NCI-H524 (cell line): Measurements from ENCODE around the gene ANKFN1.

ENCODE experiments used
- DNase-seq, 2 experiments: peaks; one replicate each; lab custom pipeline; 2025; lab: John Stamatoyannopoulos, UW

Gene ANKFN1, protein sequence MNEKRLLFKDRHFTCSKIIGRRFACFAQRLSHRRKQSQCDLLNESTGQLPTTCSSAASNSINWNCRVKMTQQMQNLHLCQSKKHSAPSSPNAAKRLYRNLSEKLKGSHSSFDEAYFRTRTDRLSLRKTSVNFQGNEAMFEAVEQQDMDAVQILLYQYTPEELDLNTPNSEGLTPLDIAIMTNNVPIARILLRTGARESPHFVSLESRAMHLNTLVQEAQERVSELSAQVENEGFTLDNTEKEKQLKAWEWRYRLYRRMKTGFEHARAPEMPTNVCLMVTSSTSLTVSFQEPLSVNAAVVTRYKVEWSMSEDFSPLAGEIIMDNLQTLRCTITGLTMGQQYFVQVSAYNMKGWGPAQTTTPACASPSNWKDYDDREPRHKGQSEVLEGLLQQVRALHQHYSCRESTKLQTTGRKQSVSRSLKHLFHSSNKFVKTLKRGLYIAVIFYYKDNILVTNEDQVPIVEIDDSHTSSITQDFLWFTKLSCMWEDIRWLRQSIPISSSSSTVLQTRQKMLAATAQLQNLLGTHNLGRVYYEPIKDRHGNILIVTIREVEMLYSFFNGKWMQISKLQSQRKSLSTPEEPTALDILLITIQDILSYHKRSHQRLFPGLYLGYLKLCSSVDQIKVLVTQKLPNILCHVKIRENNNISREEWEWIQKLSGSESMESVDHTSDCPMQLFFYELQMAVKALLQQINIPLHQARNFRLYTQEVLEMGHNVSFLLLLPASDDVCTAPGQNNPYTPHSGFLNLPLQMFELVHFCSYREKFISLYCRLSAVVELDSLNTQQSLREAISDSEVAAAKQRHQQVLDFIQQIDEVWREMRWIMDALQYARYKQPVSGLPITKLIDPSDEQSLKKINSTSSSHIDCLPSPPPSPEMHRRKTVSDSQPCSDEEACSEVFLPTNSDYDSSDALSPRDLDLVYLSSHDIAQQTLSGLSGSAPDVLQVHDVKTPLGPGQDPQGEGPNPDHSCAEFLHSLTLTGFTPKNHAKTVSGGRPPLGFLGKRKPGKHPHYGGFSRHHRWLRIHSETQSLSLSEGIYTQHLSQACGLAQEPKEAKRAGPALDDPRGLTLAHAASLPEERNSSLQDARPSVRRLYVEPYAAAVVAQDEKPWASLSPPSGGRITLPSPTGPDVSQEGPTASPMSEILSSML

DNA sequence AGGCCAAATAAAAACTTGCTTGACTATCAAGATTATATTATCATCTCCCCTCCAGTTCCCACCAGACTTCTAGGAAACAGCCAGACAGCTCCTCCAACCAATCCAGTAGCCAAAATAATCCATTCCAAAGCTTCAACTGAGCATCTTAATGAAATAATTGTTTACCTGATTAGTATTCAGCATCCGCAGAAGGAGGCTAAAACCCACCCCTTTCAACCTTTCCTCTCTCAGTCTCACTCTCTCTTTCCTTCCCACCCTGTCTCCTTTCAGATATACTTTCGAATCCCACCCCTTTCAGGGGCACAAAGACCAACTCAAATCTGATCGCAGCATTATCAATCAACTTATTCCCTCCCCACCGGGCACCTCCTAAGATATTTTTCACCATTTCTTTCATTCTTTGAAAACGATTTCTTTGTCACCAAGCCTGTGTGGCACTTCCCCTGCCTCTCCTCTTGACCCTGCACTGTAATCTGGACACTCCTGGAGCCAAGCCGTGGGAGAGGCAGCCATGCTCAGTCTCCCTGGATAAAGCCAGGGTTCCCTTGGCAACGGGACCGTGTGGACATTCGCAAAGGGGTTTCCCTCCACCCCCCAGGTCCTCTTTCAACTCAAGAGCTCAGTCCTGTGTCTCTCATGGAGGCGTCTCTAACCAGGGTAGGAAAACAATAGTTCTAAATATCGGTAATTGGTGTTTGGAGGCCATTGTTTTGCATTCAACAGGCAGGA is at the start of gene ANKFN1:
Gene ANKFN1 (plus strand): TSS at position 602 of the 729 bp plus-strand sequence. CDS start 59,193 bp downstream, outside the sequence.
- no peak for DNase-seq

DNA sequence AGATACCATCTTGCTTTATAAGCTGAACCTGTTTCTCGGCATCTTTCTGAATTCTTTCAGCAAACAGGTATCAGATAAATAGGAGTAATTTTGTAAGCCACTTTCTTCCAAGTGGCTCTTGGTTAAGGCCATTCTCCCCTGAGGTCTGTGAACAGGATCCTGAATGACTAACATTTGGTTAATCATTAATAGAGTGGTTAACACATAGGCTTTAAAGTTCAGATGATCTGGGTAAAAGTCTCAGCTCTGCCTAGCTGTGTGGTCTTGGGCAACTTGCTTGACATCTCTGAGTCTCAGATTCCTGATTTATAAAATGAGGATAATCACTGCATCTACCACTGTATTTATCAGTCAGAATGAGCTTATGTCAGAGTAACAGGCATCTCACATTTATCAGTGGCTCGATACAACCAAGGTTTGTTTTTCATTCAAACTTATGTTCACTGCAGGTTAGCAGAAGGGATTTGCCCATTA is 44.4 kb upstream of the ANKFN1 start:
- DNase-seq, result no peak

DNA sequence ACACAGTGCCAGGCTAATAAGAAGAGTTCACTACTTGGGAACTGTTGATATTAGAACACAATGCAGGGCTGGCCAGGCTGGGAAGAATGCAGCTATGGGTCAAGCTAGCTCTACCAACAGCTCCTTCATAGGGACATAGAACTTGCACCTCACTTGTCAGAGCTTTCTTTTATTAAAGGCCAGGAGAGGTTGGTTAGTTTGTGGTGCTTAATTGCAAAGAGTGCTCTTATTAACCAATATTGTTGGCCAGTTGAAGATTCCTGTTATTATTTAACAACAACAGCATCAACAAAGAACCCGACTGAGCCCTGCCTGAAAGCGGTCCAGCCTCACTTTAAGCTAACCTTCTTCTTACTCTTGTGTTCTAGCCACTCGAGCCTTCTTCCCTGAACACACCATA is 43.4 kb upstream of the ANKFN1 start:
- no peak for DNase-seq

DNA sequence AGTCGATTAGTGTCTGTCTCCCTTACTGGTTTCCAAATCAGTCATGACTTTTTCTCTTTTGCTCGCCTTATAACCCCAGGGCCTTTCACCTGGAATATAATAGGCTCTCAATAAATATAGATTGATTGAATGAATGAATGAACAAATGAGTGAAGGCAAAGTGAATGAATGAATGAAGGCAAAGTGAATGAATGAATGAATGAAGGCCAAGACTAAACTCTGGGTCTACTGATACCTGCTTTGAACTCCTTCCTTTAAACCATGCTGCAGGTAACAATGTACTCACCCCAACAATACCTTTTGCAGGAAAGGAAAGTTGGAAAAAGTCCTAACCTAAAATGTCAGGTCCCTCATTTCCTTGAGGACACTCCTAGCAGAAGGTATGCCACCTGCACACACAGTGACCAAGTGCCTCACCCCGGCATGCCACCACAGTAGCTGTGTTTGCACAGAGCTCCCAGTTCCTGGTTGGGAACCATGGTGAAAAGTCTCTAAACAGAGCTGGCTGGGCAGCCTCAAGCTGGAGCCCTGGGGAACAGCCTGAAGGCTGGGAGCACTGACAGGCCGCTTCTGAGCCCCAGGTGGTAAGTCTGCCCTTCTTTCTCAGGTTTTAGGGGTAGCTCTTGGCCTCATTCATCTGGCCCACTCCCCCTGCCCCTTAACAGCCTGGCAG is 42.7 kb upstream of the ANKFN1 start:
- DNase-seq, result peak; percentile 33 to 82

DNA sequence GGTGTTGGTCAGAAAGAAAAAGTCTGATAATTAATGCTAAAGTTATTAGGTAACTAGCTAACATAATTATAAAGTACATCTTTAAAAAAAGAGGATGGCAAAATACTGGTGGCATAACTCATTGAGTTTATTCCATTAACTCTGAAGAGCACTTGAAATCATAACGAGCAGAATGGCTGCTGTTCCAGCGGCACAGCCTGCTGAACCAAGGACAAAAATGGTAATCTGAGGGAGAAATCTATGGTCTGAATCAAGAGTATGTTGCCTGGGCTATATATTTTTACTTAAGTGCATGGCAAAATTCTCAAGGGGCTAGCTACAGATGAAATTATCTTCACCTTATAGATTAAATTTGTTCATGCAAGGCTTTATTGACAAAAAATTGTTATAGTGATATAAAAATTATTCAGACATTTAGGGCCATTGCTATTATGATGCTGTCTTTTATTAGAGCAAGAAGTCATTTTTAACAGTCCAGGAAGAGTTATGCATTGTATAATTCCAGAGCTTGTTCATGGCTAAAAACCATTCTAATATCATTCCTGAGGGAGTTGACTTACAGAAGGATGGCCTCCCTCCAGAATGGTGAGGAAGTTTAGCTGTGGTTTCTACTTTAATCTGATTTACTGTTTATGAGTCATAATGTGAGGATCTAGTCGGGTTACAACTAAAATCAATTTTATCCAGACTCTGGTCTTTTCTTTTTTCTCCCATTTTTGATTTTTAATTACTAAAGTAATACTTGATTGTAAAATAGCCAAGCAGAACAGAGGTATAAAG is 41.4 kb upstream of the ANKFN1 start:
- peak; percentile 22 to 81 for DNase-seq

DNA sequence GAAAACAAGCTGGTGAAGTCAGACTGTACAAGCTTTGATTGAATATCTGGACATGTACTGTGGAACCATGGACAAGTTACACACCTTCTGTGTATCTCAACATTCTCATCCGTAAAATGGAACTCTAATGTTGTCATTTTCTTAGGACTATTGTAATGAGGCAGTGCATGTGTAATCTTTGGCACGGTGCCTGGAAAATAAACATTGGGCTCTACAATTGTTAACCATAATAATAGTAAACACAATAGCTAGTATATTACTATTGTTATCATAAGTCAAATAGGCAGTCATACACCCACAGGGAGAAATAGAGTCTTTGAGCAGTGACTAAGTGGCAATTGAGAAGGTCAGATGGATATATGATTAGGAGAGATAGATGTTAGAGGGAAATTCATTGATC is 39.8 kb upstream of the ANKFN1 start:
- DNase-seq, result no peak

DNA sequence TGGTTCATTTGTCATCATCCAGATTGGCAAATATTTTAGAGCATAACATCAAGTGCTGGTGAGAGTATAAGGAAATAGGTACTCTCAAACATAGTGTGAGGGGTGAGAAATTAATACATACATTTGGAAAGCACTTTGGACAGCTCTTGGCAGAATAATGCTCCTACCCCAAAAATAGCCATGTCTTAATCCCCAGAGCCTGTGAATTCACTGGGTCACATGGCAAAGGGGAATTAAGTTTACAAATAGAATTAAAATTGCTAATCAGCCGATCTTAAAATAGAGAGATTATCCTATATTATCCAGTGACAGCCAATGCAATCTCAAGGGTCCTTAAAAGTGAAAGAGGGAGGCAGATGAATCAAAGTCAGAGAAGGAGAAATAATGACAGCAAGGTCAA is 38.8 kb upstream of the ANKFN1 start:
- peak; percentile 78 to 92 for DNase-seq

DNA sequence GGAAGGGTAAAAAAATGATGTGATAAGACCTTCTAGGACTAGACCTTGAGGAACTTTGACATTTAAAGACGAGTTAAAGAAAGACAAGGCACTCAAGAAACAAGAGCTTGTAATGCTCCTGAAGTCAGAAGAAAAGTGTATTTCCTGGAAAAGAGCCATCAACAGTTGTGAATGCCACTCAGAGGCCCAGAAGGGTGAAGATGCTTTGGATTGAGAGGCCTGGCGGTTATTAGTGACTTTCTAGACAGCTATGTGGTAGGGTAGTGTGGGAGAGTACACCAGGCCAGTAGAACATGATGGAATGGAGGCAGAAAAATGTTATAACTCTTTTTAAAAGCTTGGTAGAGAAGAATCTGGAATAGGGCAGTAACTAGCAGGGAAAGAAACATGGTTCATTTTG is 34.1 kb upstream of the ANKFN1 start:
- no peak for DNase-seq

DNA sequence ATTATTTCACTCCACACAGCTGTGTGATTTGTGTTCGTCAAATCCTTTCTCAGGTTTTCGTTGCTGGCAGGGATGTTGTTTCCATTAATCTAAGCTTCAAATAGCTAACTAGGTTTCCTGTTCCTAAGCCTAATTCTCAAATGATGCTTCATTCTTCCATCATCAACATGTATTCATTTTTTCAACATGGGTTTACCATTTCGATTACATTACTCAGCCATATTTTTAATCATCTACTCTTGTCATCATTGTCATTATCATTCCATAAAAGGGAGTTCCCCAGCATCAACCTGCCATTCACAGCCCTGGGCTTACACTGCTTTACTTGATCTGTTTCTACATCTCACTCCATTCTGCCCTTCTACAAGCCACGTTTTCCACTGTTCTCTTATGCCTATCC is 33.3 kb upstream of the ANKFN1 start:
- DNase-seq, result no peak

DNA sequence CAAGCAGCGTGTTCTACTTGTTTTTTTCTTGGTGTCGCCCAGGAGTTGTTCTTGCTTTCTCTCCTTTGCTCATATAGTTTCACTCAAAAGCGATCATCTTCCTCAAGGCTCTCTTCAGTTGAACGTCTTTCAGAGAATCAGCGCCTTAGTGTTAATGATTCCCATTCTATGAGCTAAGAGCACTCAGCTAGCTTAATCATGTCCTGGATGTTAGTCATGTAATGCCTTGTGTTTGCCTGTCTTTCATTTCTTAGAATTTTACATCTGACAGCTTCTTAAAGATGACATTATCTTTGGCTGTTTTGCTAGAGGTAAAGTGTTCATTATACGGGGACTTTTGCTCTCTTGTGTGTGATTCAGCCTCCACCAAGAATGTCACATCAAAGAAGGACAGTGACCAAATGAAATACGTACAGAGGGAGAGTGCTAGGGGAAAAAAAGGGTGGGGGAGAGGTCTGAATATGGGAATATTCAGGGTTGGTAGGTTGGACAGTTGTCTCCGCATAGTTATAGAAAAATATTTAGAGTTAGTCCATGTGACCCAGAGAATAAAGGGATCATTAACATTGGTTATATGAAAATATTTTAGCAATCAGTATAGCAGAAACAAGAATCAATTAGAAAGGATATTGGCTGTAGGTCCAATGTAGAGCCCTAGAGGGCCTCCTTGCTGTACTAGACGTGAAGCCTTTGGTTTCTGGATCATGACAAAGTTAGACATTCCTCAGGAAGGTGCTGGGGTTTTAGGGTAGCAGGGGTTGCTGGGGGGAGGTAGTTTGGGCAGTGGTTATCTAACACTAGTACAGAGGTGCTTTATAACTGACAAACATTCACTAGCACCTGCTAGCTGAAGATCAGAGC is 31.9 kb upstream of the ANKFN1 start:
- DNase-seq, result peak in 1 of 2 experiments; percentile 8

DNA sequence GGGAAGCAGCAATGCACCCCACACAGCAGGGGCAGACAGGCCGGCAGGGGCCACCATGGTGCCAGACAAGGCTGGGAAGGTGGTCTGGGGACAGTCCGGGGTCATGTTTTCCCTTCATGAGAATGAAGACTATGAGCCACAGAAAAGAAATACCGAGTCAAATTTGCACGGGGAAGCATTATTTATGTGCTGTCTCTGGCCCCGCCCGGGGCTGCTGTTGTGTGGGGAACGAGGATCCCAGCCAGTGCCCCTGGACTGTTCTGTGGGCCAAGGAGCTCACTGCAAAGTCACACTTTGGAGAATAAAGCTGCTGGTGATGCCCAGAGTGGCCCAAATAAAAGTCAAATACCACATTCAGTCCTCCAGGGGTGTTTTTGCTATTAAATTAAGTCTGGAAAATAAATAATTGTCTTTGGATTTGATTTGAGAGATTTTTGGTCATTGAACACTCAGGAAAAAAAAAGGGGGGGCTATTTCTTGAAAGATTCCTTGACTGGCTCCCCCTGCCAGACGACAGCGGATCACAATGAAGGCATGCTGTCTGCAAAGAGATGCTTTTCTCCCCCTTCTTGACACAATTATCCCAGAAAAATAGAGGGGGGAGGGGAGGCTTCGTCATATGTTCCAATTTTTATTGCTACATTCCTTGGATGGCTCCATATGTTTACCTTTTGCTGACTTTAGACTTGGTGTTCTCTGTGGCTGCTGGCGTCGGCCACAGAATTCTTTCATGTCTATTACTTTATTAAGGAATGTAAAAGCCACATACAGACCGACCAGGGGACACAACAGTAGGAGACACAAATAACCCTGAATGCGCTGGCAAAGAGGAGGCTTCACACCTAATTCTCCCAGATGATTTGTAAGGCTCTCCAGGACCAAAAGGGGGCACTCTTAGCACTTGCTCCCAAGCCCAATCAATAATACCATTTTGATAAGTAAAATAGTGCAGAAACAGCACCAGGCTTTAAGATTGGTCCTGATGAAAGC is 27.1 kb upstream of the ANKFN1 start:
- peak; percentile 83 to 86 for DNase-seq

DNA sequence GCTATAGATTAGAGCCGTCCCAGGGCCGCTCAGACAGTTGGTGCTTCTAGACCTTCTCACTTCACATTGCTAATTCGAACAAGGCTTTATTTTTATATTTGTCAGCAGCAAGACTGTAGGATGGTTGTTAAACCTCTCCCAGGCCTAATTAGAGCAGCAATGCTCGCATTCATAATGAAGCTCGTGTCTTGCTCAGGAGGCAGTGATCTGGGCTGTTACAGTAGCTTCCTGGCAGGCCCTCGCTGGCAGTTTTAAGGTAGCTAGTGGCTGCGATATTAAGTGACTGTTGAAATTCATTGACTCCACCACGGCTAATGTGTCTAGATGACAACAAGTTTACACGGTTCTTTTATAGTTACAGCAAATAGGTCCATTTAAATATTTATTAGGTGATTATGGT is 23.2 kb upstream of the ANKFN1 start:
- no peak for DNase-seq

DNA sequence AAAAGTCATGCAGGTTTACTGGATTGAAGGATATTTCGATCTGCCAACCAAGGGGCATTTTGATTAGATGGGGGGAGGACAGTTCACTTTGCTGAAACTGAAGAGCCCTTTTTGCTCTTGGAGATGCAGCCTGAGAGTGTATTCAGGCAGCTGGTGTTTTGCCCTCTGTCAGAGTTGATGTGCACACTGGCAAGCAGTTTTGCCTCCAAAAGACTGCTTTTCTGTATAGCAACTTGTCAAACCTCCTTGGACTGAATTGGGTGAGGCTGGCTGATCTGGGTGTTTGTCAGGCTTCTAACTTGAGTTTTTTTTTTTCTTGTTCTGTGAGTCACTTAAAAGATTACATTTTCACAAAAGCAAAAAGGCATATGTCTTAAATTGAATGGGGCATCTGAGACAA is 22.6 kb upstream of the ANKFN1 start:
- no peak for DNase-seq

DNA sequence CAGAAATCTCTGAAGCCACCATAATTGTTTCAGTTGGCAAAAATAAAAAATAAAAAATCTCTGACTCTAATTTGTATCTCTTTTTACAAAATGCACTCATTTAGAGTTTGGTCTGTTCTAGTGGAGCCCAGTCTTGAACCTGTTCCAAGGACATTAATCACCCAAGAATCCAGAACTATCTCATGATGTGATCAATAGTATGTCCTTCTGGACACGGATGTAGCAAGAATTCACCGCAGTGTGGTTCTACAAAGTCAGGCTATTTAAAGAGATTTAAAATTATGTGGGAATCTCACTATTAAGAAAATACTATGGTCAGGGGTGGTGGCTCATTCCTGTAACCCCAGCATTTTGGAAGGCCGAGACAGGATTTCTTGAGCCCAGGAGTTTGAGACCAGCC is 21.8 kb upstream of the ANKFN1 start:
- no peak for DNase-seq

DNA sequence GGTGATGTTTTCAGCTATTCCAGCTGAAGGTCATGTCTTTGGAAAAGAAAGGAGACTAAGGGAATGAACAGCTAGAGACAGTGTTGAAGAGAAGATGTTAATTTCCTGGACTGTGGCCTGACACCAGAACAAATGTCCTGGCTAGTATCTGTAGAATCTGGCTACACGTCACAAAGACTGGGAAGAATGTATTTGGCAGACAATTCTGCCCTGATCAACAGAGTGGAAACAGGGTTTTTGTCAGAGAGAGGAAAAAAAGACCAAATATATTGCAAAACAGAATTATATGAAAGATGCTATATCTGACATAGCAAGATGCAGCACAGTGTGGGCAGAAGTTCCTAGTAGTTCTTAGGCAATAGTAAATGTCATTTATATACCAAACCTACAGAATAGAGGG is 17.0 kb upstream of the ANKFN1 start:
- DNase-seq, result no peak

DNA sequence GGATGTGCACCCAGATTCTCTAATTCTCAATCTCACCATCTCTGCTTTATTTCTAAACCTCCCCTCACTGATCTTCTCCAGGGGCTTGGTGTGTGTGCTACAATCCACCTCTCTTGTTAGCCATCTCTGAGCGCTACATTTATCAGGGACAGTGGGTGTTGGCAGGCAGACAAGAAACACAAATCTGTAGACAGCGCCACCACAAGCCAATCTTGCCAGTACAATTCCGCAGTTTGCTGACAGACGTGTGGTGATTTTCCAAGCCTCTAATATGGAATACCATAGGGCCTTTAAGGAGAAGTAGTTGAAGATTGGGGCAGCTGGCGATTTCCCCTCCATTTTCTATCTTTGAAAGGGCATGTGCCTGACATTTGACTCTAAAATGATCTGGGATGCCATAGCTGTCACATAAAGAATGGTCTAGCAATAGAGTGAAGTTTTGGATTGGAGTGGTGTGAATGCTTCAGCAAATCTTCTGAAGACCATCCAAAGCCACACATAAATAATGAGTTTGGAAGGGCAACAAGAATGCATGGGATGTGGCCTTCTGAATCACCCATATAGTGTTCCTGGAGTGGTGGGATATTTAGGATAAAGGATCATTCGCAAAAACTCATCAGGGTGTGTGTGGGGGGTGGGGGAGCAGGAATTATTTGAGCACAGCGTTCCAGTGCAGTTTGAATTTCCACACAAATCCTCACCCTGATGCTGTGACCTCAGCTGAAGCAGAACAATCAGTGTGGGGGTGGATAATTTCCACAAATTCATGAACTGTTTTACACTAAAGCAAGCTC is 12.0 kb upstream of the ANKFN1 start:
- no peak for DNase-seq

DNA sequence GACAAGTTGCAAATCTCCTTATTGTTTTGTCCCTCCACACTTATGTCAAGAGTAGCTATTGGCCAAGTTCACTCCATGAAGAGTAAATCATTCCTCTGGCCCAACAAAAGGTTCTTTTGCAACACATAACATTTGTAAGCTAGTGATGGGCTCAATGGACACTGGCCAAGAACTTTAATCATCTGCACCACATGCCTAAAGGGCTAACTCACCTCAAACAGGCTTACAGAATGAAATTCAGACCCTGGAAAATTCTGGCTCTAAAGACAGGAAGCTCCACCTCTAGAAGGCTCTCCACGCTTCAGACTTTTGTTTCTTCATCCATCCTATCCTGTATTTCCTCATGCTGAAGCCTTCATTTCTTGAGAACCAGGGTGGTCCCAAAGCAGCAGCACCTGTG is 10.9 kb upstream of the ANKFN1 start:
- DNase-seq, result no peak
